Measurements from ENCODE around the gene AFAP1L1. TPM values are rescaled to one million over a fixed set of nuclear protein-coding genes. Genes with fewer than 3 reads are reported as not detected.

AFAP1L1 gene
- total RNA-seq, 1 donor from 2014 or later = 0.25 TPM

GRCh38 chr5:149370878-149371277, 99.2 kb downstream of the AFAP1L1 start:
- no peak for DNase-seq
- Mint-ChIP-seq H3K36me3 (ENCODE audit: unreplicated experiment) (no peaks in the 10 kb centered on the region), H3K4me1 (ENCODE audit: low read depth, unreplicated experiment) (peaks cover 8% of the 10 kb centered on the region), H3K9me3 (ENCODE audit: unreplicated experiment) (peaks cover 2% of the 10 kb centered on the region), H3K4me3 (ENCODE audit: unreplicated experiment) (no peak overlapping the region), H3K27me3 (ENCODE audit: unreplicated experiment) (no peaks in the 10 kb centered on the region), H3K27ac (ENCODE audit: unreplicated experiment) (no peak overlapping the region)
- no peak for TF ChIP-seq CTCF (IDR thresholded peaks at IDR 0.05; ENCODE audit: partially characterized antibody, unreplicated experiment)

- DNase-seq = peak; percentile 67
Observed at GRCh38 chr5:149371296-149371962, 99.8 kb downstream of the AFAP1L1 start.

GRCh38 chr5:149372076-149372795, 100.6 kb downstream of the AFAP1L1 start:
- Mint-ChIP-seq H3K27ac (ENCODE audit: unreplicated experiment) (no peak overlapping the region), H3K4me1 (ENCODE audit: low read depth, unreplicated experiment) (peaks cover 6% of the 10 kb centered on the region), H3K9me3 (ENCODE audit: unreplicated experiment) (no peaks in the 10 kb centered on the region), H3K4me3 (ENCODE audit: unreplicated experiment) (no peak overlapping the region), H3K36me3 (ENCODE audit: unreplicated experiment) (peaks cover 3% of the 10 kb centered on the region), H3K27me3 (ENCODE audit: unreplicated experiment) (no peaks in the 10 kb centered on the region)
- TF ChIP-seq CTCF (IDR thresholded peaks at IDR 0.05; ENCODE audit: partially characterized antibody, unreplicated experiment) = no peak
- DNase-seq = no peak

More at GRCh38 chr5:149371296-149371962, 99.8 kb downstream of the AFAP1L1 start:
- Mint-ChIP-seq H3K4me3 (ENCODE audit: unreplicated experiment) (no peak overlapping the region), H3K4me1 (ENCODE audit: low read depth, unreplicated experiment) (peaks cover 8% of the 10 kb centered on the region), H3K27ac (ENCODE audit: unreplicated experiment) (peak overlapping the region; percentile 62), H3K9me3 (ENCODE audit: unreplicated experiment) (no peaks in the 10 kb centered on the region), H3K36me3 (ENCODE audit: unreplicated experiment) (no peaks in the 10 kb centered on the region), H3K27me3 (ENCODE audit: unreplicated experiment) (no peaks in the 10 kb centered on the region)
- TF ChIP-seq CTCF (IDR thresholded peaks at IDR 0.05; ENCODE audit: partially characterized antibody, unreplicated experiment) = peak; percentile 66

- H3K36me3 Mint-ChIP-seq (ENCODE audit: unreplicated experiment) = peaks cover 4% of the 10 kb centered on the region
- no peak overlapping the region for H3K27ac Mint-ChIP-seq (ENCODE audit: unreplicated experiment)
- H3K4me3 Mint-ChIP-seq (ENCODE audit: unreplicated experiment) = no peak overlapping the region
- H3K27me3 Mint-ChIP-seq (ENCODE audit: unreplicated experiment) = no peaks in the 10 kb centered on the region
- H3K9me3 Mint-ChIP-seq (ENCODE audit: unreplicated experiment) = no peaks in the 10 kb centered on the region
- peaks cover 4% of the 10 kb centered on the region for H3K4me1 Mint-ChIP-seq (ENCODE audit: low read depth, unreplicated experiment)
- TF ChIP-seq CTCF (IDR thresholded peaks at IDR 0.05; ENCODE audit: partially characterized antibody, unreplicated experiment) = no peak
- no peak for DNase-seq
Observed at GRCh38 chr5:149372932-149373331, 101.3 kb downstream of the AFAP1L1 start.

GRCh38 chr5:149374303-149374702, 102.6 kb downstream of the AFAP1L1 start:
- Mint-ChIP-seq H3K9me3 (ENCODE audit: unreplicated experiment) (no peaks in the 10 kb centered on the region), H3K27ac (ENCODE audit: unreplicated experiment) (no peak overlapping the region), H3K27me3 (ENCODE audit: unreplicated experiment) (no peaks in the 10 kb centered on the region), H3K36me3 (ENCODE audit: unreplicated experiment) (peaks cover 4% of the 10 kb centered on the region), H3K4me1 (ENCODE audit: low read depth, unreplicated experiment) (peaks cover 4% of the 10 kb centered on the region), H3K4me3 (ENCODE audit: unreplicated experiment) (no peak overlapping the region)
- no peak for TF ChIP-seq CTCF (IDR thresholded peaks at IDR 0.05; ENCODE audit: partially characterized antibody, unreplicated experiment)
- DNase-seq = no peak
